Breast epithelium (tissue), 4 donors: ENCODE results near the gene TANGO2. TPM values are rescaled to one million over a fixed set of nuclear protein-coding genes. Genes with fewer than 3 reads are reported as not detected.
"Not testable (repeated sequence)": the region's sequence is repeated elsewhere in the genome, so short reads cannot be mapped to it uniquely, and the experiment has no call there.

Source experiments
- DNase-seq, 2 donors: peaks; one replicate each; pipeline ENCODE4 v3.0.0-alpha.2; 2019; ENCODE audit warnings: low spot score in 2 of 2
- H3K27ac ChIP-seq, 2 donors: fragments of 200-600 bp; sonication (generic) in 1 of 2; one replicate each; pipeline ENCODE4 v1.5.1; 2016 to 2019; ENCODE audit warnings: mild to moderate bottlenecking in 1 of 2
- H3K27me3 ChIP-seq, 2 donors: fragments of 200-600 bp; sonication (generic) in 1 of 2; one replicate each; pipeline versions ENCODE4 v1.5.1 to v1.6.0; 2017 to 2019; ENCODE audit warnings: control low read depth in 1 of 2, mild to moderate bottlenecking in 1 of 2
- H3K36me3 ChIP-seq: fragments of 200-600 bp; one replicate; pipeline ENCODE4 v1.5.1; 2019
- H3K4me1 ChIP-seq, 2 donors: fragments of 200-600 bp; sonication (generic); one replicate each; pipeline ENCODE4 v1.5.1; 2016 to 2019; ENCODE audit warnings: control low read depth in 1 of 2
- H3K4me3 ChIP-seq, 3 donors: fragments of 200-600 bp; sonication (generic); 1 replicate in 2 of 3; 2 replicates in 1 of 3; pipeline ENCODE4 v1.5.1; 2016 to 2019; ENCODE audit warnings: mild to moderate bottlenecking in 3 of 3, moderate library complexity in 2 of 3
- H3K9me3 ChIP-seq, 2 donors: fragments of 200-600 bp; sonication (generic) in 1 of 2; one replicate each; pipeline ENCODE4 v1.5.1; 2016 to 2019; ENCODE audit warnings: control low read depth in 1 of 2
- POLR2A ChIP-seq: fragments of 450-650 bp; IDR thresholded peaks from one replicate; pipeline ENCODE4 v1.6.1; 2016; ENCODE audit warnings: antibody characterized with exemption, mild to moderate bottlenecking, moderate library complexity
- POLR2AphosphoS5 ChIP-seq, 3 donors: sonication (generic); formaldehyde crosslinking; IDR thresholded peaks; one replicate each; pipeline ENCODE4 v1.6.1; 2017; ENCODE audit warnings: antibody characterized with exemption in 3 of 3
- intact Hi-C: fragments of 100-400 bp; cut with DNase I; formaldehyde crosslinking; loops from one replicate; pipeline ENCODE4 v1.15.1; 2023; ENCODE audit warnings: low total_unique reads
- total RNA-seq, 3 donors: library from RNA; depleted of rRNA; stranded (reverse); fragments of >200 nt; gene quantifications; one replicate each; pipeline ENCODE4 v1.1.0, GENCODE V29; 2016
- TF ChIP-seq, protein P1 (sequence below), 3 donors: fragments of 450-650 bp; IDR thresholded peaks; one replicate each; pipeline ENCODE4 v1.5.1; 2016 to 2017; ENCODE audit warnings: antibody characterized with exemption in 3 of 3, mild to moderate bottlenecking in 3 of 3, moderate library complexity in 3 of 3

The TANGO2 gene
- total RNA-seq, 3 donors from 2014 or later = 25.9 to 55.4 (median 33.4) TPM

DNA sequence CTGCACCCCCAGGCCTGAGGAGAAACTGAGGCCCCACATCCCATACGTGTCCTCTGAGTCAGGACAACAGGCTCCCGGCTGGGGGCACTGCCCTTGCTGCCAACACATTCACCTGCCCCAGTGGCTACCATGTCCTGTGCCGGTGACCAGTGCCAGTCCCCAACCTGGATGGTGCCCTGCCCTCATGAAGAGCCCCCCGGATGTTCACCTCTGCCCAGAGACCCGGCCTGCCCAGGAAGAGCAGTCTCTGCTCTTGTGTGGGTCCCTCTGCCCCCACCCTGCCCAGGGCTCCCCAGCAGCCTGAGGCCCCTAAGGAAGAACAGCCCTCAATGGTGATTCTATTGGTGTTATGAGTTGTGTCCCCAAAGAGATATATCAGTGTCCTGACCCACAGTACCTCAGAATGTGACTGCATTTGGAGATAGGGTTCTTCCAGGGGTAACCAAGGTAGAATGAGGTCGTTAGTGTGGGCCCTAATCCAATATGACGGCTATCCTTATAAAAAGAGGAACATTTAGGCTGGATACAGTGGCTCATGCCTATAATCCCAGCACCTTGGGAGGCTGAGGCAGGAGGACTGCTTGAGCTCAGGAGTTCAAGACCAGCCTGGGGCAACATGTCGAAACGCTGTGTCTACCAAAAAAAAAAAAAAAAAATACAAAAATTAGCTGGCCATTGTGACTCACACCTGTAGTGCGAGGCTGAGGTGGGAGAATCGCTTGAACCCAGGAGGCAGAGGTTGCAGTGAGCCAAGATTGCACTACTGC is 45.9 kb downstream of the TANGO2 start:
- no peaks in the 10 kb centered on the region for H3K27me3 ChIP-seq
- no peaks in the 10 kb centered on the region for H3K36me3 ChIP-seq
- H3K9me3 ChIP-seq = no peaks in the 10 kb centered on the region
- intact Hi-C loops = no loop called here
- TF ChIP-seq POLR2AphosphoS5 (IDR thresholded peaks at IDR 0.05) = no peak
- TF ChIP-seq POLR2A = no peak
- TF ChIP-seq, protein P1, sequence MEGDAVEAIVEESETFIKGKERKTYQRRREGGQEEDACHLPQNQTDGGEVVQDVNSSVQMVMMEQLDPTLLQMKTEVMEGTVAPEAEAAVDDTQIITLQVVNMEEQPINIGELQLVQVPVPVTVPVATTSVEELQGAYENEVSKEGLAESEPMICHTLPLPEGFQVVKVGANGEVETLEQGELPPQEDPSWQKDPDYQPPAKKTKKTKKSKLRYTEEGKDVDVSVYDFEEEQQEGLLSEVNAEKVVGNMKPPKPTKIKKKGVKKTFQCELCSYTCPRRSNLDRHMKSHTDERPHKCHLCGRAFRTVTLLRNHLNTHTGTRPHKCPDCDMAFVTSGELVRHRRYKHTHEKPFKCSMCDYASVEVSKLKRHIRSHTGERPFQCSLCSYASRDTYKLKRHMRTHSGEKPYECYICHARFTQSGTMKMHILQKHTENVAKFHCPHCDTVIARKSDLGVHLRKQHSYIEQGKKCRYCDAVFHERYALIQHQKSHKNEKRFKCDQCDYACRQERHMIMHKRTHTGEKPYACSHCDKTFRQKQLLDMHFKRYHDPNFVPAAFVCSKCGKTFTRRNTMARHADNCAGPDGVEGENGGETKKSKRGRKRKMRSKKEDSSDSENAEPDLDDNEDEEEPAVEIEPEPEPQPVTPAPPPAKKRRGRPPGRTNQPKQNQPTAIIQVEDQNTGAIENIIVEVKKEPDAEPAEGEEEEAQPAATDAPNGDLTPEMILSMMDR (IDR thresholded peaks at IDR 0.05) = no peak
- no peaks in the 10 kb centered on the region for H3K4me1 ChIP-seq
- DNase-seq = no peak
- H3K4me3 ChIP-seq = no peak overlapping the region
- no peak overlapping the region for H3K27ac ChIP-seq

DNA sequence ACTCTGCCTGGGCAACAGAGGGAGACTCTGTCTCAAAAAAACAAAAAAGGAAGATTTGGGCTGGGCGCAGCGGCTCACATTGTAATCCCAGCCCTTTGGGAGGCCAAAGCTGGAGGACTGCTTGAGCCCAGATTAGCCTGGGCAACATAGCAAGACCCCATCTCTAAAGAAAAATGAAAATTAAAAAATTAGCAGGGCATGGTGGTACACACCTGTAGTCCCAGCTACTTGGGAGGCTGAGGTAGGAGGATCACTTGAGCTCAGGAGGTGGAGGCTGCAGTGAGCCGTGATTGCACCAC is 46.4 kb downstream of the TANGO2 start:
- H3K27ac ChIP-seq, H3K4me3 ChIP-seq, DNase-seq, H3K4me1 ChIP-seq, H3K27me3 ChIP-seq, H3K36me3 ChIP-seq, H3K9me3 ChIP-seq, intact Hi-C loops: not testable (repeated sequence)

DNA sequence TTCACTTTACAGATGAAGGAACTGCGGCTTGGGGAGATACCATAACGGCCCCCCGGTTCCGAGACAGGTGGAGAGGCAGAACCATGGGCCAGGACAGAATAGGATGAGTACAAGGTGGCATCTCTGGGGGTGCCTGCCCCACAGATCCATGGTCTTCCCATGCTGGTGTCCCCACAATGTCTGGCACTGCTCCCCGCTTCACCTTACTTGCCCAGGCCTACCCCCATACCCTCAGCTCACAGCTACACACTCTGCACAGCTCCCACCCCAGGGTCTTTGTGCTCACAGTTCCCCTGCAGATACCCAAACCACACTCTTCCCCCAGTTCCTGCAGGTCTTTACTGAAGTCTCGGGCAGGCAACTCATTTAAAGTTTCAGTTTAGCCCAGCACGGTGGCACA is 47.7 kb downstream of the TANGO2 start:
- H3K4me1 ChIP-seq = no peaks in the 10 kb centered on the region
- intact Hi-C loops = no loop called here
- H3K4me3 ChIP-seq = no peak overlapping the region
- H3K36me3 ChIP-seq = no peaks in the 10 kb centered on the region
- H3K9me3 ChIP-seq = no peaks in the 10 kb centered on the region
- H3K27ac ChIP-seq = no peak overlapping the region
- TF ChIP-seq POLR2AphosphoS5 (IDR thresholded peaks at IDR 0.05) (no peak), POLR2A (no peak)
- TF ChIP-seq, protein P1 (IDR thresholded peaks at IDR 0.05) = no peak
- H3K27me3 ChIP-seq = no peaks in the 10 kb centered on the region
- DNase-seq = no peak

DNA sequence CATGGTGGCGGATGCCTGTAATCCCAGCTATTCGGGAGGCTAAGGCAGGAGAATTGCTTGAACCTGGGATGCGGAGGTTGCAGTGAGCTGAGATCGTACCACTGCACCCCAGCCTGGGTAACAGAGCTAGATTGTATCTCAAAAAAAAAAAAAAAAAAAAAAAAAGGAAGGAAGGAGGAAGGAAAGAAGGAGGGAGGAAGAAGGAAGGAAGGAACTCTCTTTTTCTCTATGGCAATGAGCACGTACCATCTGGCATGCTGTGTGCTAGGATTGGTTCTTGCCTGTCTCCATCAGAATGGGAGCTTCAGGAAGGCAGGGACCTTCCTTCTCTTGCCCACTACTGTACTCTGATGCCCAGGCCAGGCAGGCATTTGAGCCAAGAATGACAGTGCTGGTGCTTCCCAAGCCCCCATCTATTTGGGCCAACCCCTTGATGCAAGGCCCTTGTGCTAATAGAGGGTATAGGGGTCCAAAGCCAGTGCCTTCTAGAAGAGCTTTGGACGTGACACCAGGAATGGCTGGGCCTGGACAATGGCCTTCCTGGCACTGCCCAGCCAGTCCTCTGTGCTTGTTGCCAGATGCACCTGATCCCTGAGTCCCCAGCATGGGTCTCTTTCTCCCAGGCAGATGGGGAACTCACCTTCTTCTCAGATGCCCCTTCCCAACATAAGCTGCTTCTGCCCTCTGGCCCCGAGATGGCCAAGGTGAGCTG is 48.6 kb downstream of the TANGO2 start:
- H3K9me3 ChIP-seq = no peaks in the 10 kb centered on the region
- no peak overlapping the region for H3K27ac ChIP-seq
- H3K27me3 ChIP-seq = no peaks in the 10 kb centered on the region
- no peaks in the 10 kb centered on the region for H3K36me3 ChIP-seq
- no peak overlapping the region for H3K4me3 ChIP-seq
- intact Hi-C loops = no loop called here
- no peak for DNase-seq
- H3K4me1 ChIP-seq = no peaks in the 10 kb centered on the region
- TF ChIP-seq POLR2AphosphoS5 (IDR thresholded peaks at IDR 0.05) = no peak
- TF ChIP-seq POLR2A = no peak

DNA sequence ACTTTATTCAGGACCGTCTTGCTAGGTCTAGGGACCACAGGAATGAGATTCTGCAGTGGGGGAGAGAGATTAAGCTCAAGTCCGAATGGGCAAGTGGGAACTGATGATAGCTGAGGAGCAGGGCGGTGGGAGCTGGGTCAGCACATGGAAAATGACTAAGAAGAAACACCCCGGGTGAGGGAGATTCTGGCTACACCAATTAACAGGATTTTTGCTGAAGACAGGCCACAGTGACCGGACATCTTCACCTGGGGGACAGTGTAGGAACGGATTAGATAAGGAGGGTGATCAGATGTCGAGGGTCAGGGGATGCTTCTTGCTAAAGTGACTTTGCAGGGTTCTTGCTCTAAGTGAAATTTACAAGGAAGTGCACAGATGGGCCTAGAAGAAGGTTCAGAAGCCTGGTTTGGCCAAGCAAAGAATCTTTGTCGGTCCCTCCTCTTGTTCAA is 50.6 kb downstream of the TANGO2 start:
- H3K36me3 ChIP-seq = no peaks in the 10 kb centered on the region
- H3K9me3 ChIP-seq = no peaks in the 10 kb centered on the region
- no peaks in the 10 kb centered on the region for H3K27me3 ChIP-seq
- no peaks in the 10 kb centered on the region for H3K4me1 ChIP-seq
- no peak overlapping the region for H3K4me3 ChIP-seq
- H3K27ac ChIP-seq = no peak overlapping the region
- DNase-seq = no peak
- no peak for TF ChIP-seq POLR2A
- TF ChIP-seq POLR2AphosphoS5 (IDR thresholded peaks at IDR 0.05) = no peak
- TF ChIP-seq, protein P1 (IDR thresholded peaks at IDR 0.05) = no peak
- intact Hi-C loops = no loop called here

DNA sequence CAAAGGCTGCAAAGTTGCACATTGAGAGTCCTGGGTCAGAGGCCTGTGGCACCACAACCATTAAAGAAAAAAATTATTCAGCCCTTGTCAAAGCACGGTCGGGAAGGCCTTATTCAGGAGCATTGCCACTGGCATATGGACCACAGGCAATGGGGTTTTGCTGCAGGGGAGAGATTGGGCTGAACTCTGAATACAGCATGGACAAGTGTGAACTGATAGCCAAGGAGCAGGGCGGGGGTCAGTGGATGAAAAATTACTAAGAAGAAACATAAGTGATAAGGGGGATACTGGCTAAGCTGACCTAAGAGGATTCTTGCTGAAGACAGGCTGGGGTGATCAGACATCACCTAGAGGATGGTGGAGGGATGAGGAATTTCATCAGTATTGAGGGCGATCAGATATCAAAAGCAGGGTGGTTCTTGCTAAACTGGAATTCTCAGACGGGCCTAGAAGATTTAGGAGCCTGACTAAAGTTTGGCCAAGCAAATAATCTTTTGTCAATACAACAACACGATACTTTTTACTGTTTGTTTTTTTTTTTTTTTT is 55.8 kb downstream of the TANGO2 start:
- Histone ChIP-seq H3K36me3 (no peaks in the 10 kb centered on the region), H3K27me3 (no peaks in the 10 kb centered on the region), H3K27ac (no peak overlapping the region), H3K4me1 (peaks cover 4 to 9% of the 10 kb centered on the region in 2 donors), H3K4me3 (no peak overlapping the region), H3K9me3 (no peaks in the 10 kb centered on the region)
- intact Hi-C loops = no loop called here
- TF ChIP-seq POLR2AphosphoS5 (IDR thresholded peaks at IDR 0.05) = no peak
- TF ChIP-seq, protein P1 (IDR thresholded peaks at IDR 0.05) = no peak
- no peak for TF ChIP-seq POLR2A
- DNase-seq = no peak
